ENCODE results near the gene PLEKHA7. TPM values are rescaled to one million over a fixed set of nuclear protein-coding genes. Genes with fewer than 3 reads are reported as not detected.
"Not testable (repeated sequence)": the region's sequence is repeated elsewhere in the genome, so short reads cannot be mapped to it uniquely, and the experiment has no call there.

PLEKHA7 gene
- total RNA-seq, 2 donors from 2014 or later: 10.8 to 17.6 TPM

- Histone ChIP-seq H3K36me3 (no peaks in the 10 kb centered on the region), H3K27me3 (replicated peaks; ENCODE audit: insufficient read depth) (no peaks in the 10 kb centered on the region), H3K27ac (no peak overlapping the region), H3K4me3 (no peak overlapping the region), H3K9me3 (no peaks in the 10 kb centered on the region), H3K4me1 (ENCODE audit: control insufficient read depth in 1 of 2, low read depth in 2 of 2) (no peaks in the 10 kb centered on the region)
- DNase-seq (ENCODE audit: low spot score) (no peak), ATAC-seq (ENCODE audit: insufficient number of reproducible peaks, low FRiP score, low read depth) (no peak)
- TF ChIP-seq CTCF (IDR thresholded peaks at IDR 0.05): no peak
These were observed 9.6 kb downstream of the PLEKHA7 start for GRCh38 chr11:17004486-17005148.

- Histone ChIP-seq H3K27me3 (replicated peaks; ENCODE audit: insufficient read depth) (no peaks in the 10 kb centered on the region), H3K27ac (no peak overlapping the region), H3K36me3 (no peaks in the 10 kb centered on the region), H3K9me3 (no peaks in the 10 kb centered on the region), H3K4me1 (ENCODE audit: control insufficient read depth in 1 of 2, low read depth in 2 of 2) (no peaks in the 10 kb centered on the region), H3K4me3 (no peak overlapping the region)
- ATAC-seq (ENCODE audit: insufficient number of reproducible peaks, low FRiP score, low read depth) (no peak), DNase-seq (ENCODE audit: low spot score) (no peak)
- no peak for TF ChIP-seq CTCF (IDR thresholded peaks at IDR 0.05)
These were observed 10.8 kb downstream of the PLEKHA7 start for GRCh38 chr11:17003426-17003825.

- H3K9me3 ChIP-seq: no peaks in the 10 kb centered on the region
- no peak overlapping the region for H3K27ac ChIP-seq
- H3K4me1 ChIP-seq (ENCODE audit: control insufficient read depth in 1 of 2, low read depth in 2 of 2): no peaks in the 10 kb centered on the region
- H3K27me3 ChIP-seq (replicated peaks; ENCODE audit: insufficient read depth): no peaks in the 10 kb centered on the region
- H3K4me3 ChIP-seq: no peak overlapping the region
- TF ChIP-seq CTCF (IDR thresholded peaks at IDR 0.05): no peak
- DNase-seq (ENCODE audit: low spot score) (no peak), ATAC-seq (ENCODE audit: insufficient number of reproducible peaks, low FRiP score, low read depth) (no peak)
- no peaks in the 10 kb centered on the region for H3K36me3 ChIP-seq
These were observed 11.7 kb downstream of the PLEKHA7 start for GRCh38 chr11:17002543-17002942.

GRCh38 chr11:17001806-17002205 is 12.4 kb downstream of the PLEKHA7 start:
- Histone ChIP-seq H3K4me3 (no peak overlapping the region), H3K27ac (no peak overlapping the region), H3K36me3 (no peaks in the 10 kb centered on the region), H3K4me1 (ENCODE audit: control insufficient read depth in 1 of 2, low read depth in 2 of 2) (no peaks in the 10 kb centered on the region), H3K27me3 (replicated peaks; ENCODE audit: insufficient read depth) (no peaks in the 10 kb centered on the region), H3K9me3 (no peaks in the 10 kb centered on the region)
- TF ChIP-seq CTCF (IDR thresholded peaks at IDR 0.05): no peak
- DNase-seq (ENCODE audit: low spot score) (no peak), ATAC-seq (ENCODE audit: insufficient number of reproducible peaks, low FRiP score, low read depth) (no peak)

GRCh38 chr11:17000987-17001386 is 13.2 kb downstream of the PLEKHA7 start:
- no peak for DNase-seq (ENCODE audit: low spot score)
- no peak for TF ChIP-seq CTCF (IDR thresholded peaks at IDR 0.05)
- Histone ChIP-seq H3K36me3 (no peaks in the 10 kb centered on the region), H3K9me3 (no peaks in the 10 kb centered on the region), H3K4me3 (no peak overlapping the region), H3K4me1 (ENCODE audit: control insufficient read depth in 1 of 2, low read depth in 2 of 2) (no peaks in the 10 kb centered on the region), H3K27ac (no peak overlapping the region), H3K27me3 (replicated peaks; ENCODE audit: insufficient read depth) (no peaks in the 10 kb centered on the region)
- no peak for ATAC-seq (ENCODE audit: insufficient number of reproducible peaks, low FRiP score, low read depth)

- ATAC-seq (ENCODE audit: insufficient number of reproducible peaks, low FRiP score, low read depth); H3K36me3 ChIP-seq; H3K9me3 ChIP-seq; H3K4me1 ChIP-seq (ENCODE audit: control insufficient read depth in 1 of 2, low read depth in 2 of 2); H3K27me3 ChIP-seq (replicated peaks; ENCODE audit: insufficient read depth); H3K27ac ChIP-seq; DNase-seq (ENCODE audit: low spot score); H3K4me3 ChIP-seq: not testable (repeated sequence)
These were observed 14.0 kb downstream of the PLEKHA7 start for GRCh38 chr11:17000253-17000652.
